Endothelial cell of umbilical vein (primary cell): ENCODE measurements around the gene SH3YL1. TPM values are rescaled to one million over a fixed set of nuclear protein-coding genes. Genes with fewer than 3 reads are reported as not detected.

Experiments used
- BruUV-seq: library from RNA; stranded (reverse); fragments of 400-500 nt; replicated peaks from 2 replicates; lab custom pipeline; 2021; lab: Mats Ljungman, UMichigan
- CTCF ChIA-PET: fragments of 300-600, 350-600 bp; sonication (Branson Sonifier 250); formaldehyde crosslinking; loops from one replicate; lab custom pipeline; 2021; ENCODE audit warnings: antibody characterized with exemption, inconsistent platforms; lab: Charles Lee
- POLR2A ChIA-PET: fragments of 300-600, 350-600 bp; sonication (Branson Sonifier 250); formaldehyde crosslinking; loops from one replicate; lab custom pipeline; 2021; ENCODE audit warnings: antibody characterized with exemption, inconsistent platforms; lab: Charles Lee
- DNase-seq: peaks from one replicate; pipeline ENCODE4 v3.0.0-alpha.2; 2011; ENCODE audit warnings: low read depth, low spot score
- FAIRE-seq: peaks from 2 replicates; lab custom pipeline; 2011; peaks lifted over from hg19 to GRCh38; lab: Jason Lieb, UNC
- H2AFZ ChIP-seq: 2 replicates; pipeline ENCODE4 v1.6.0; 2012; ENCODE audit warnings: low read depth, low read length, control low read depth, inconsistent platforms
- H3K27ac ChIP-seq: 2 replicates; pipeline ENCODE4 v1.5.1; 2011; ENCODE audit warnings: low read depth, mild to moderate bottlenecking, control low read depth, low read length, moderate library complexity; ENCODE audit not compliant: insufficient read depth
- H3K27me3 ChIP-seq, 2 experiments: 2 replicates each; pipeline versions ENCODE4 v1.6.0 to v1.6.1; 2011; ENCODE audit warnings: low read length in 2 of 2, mixed read lengths in 1 of 2; ENCODE audit not compliant: control insufficient read depth in 2 of 2, insufficient read depth in 2 of 2
- H3K36me3 ChIP-seq, 2 experiments: 2 replicates in 1 of 2; 3 replicates in 1 of 2; pipeline ENCODE4 v1.5.1; 2011; ENCODE audit warnings: low read length in 2 of 2, mild to moderate bottlenecking in 1 of 2, moderate library complexity in 1 of 2; ENCODE audit not compliant: control insufficient read depth in 2 of 2, insufficient read depth in 2 of 2; ENCODE audit errors: extremely low read depth in 1 of 2
- H3K4me1 ChIP-seq: 3 replicates; pipeline ENCODE4 v1.5.1; 2011; ENCODE audit warnings: mild to moderate bottlenecking, low read length; ENCODE audit not compliant: control insufficient read depth, insufficient read depth; ENCODE audit errors: extremely low read depth
- H3K4me2 ChIP-seq: 2 replicates; pipeline ENCODE4 v1.6.1; 2011; ENCODE audit warnings: low read length, control low read depth, mixed read lengths; ENCODE audit not compliant: insufficient read depth
- H3K4me3 ChIP-seq, 3 experiments: fragments of 200-600 bp in 1 of 3; sonication (generic), shearing (Covaris generic) in 1 of 3; replicated peaks in 1 of 3; 2 replicates each; pipeline ENCODE4 v1.5.1; 2011 to 2016; ENCODE audit warnings: control low read depth in 3 of 3, low read length in 3 of 3, mild to moderate bottlenecking in 2 of 3, inconsistent platforms in 1 of 3, low read depth in 1 of 3, moderate library complexity in 1 of 3; ENCODE audit not compliant: insufficient read depth in 1 of 3
- H3K79me2 ChIP-seq: 2 replicates; pipeline ENCODE4 v1.6.0; 2012; ENCODE audit warnings: low read length, inconsistent platforms; ENCODE audit not compliant: control insufficient read depth, insufficient read depth
- H3K9ac ChIP-seq: replicated peaks from 2 replicates; pipeline ENCODE3; 2011; ENCODE audit warnings: low read length, control low read depth; ENCODE audit not compliant: insufficient read depth; ENCODE audit errors: extremely low read depth
- H3K9me1 ChIP-seq: replicated peaks from 3 replicates; pipeline ENCODE4 v1.6.0; 2011; ENCODE audit warnings: mild to moderate bottlenecking, low read length; ENCODE audit not compliant: control insufficient read depth, insufficient read depth; ENCODE audit errors: extremely low read depth
- H3K9me3 ChIP-seq: replicated peaks from 2 replicates; pipeline ENCODE4 v1.5.1; 2012; ENCODE audit warnings: low read length, inconsistent platforms; ENCODE audit not compliant: control insufficient read depth, insufficient read depth
- H4K20me1 ChIP-seq: replicated peaks from 2 replicates; pipeline ENCODE3; 2011; ENCODE audit warnings: mild to moderate bottlenecking, low read length; ENCODE audit not compliant: control insufficient read depth, insufficient read depth; ENCODE audit errors: extremely low read depth
- EZH2 ChIP-seq: IDR thresholded peaks from 2 replicates; pipeline ENCODE4 v1.6.1; 2012; ENCODE audit warnings: borderline replicate concordance, low read depth, mild to moderate bottlenecking, moderate library complexity, low read length, inconsistent platforms; ENCODE audit not compliant: severe bottlenecking
- FOS ChIP-seq: IDR thresholded peaks from 2 replicates; pipeline ENCODE4 v1.6.1; 2011; ENCODE audit warnings: mild to moderate bottlenecking, low read length, moderate library complexity, borderline replicate concordance; ENCODE audit not compliant: insufficient read depth
- GATA2 ChIP-seq: IDR thresholded peaks from 2 replicates; pipeline ENCODE4 v1.7.0; 2011; ENCODE audit warnings: low read depth, mild to moderate bottlenecking, moderate library complexity, mixed read lengths, low read length; ENCODE audit not compliant: insufficient read length, insufficient read depth
- JUN ChIP-seq: IDR thresholded peaks from 2 replicates; pipeline ENCODE4 v1.6.1; 2011; ENCODE audit warnings: borderline replicate concordance, low read depth; ENCODE audit not compliant: insufficient read length, insufficient read depth
- MYC ChIP-seq: IDR thresholded peaks from one replicate; pipeline ENCODE4 v1.6.1; 2011; ENCODE audit warnings: mild to moderate bottlenecking, low read depth, low read length
- POLR2A ChIP-seq: IDR thresholded peaks from 2 replicates; pipeline ENCODE4 v1.6.1; 2012; ENCODE audit warnings: low read depth, mild to moderate bottlenecking, control low read depth, low read length
- POLR2AphosphoS5 ChIP-seq: IDR thresholded peaks from 2 replicates; pipeline ENCODE4 v1.6.1; 2012; ENCODE audit warnings: low read depth, mild to moderate bottlenecking, control low read depth, low read length, moderate library complexity; ENCODE audit not compliant: insufficient read depth
- dilution Hi-C: fragments of 300-500 bp; cut with MboI; formaldehyde crosslinking; loops from one replicate; pipeline ENCODE4 v1.15.0; 2019; ENCODE audit warnings: low sequenced_read_pairs; ENCODE audit not compliant: extremely low pct_ligation_motif_present
- intact Hi-C: fragments of 100-400 bp; cut with micrococcal nuclease; formaldehyde crosslinking; loops from one replicate; pipeline ENCODE4 v1.10.0; 2022
- polyA plus RNA-seq, 4 experiments: library from polyadenylated mRNA; depleted of rRNA in 3 of 4; stranded (reverse) in 3 of 4; unstranded in 1 of 4; fragments of >200 nt; gene quantifications; 2 replicates each; pipeline versions ENCODE4 v1.2.1 to v1.2.3, GENCODE V29; 2011 to 2012; ENCODE audit warnings: missing spikeins in 1 of 4
- total RNA-seq: library from RNA; stranded (reverse); gene quantifications from 2 replicates; pipeline ENCODE4 v1.2.3, GENCODE V29; 2021
- TF ChIP-seq, protein P1 (sequence below): IDR thresholded peaks from 2 replicates; pipeline ENCODE4 v1.6.1; 2011; ENCODE audit not compliant: insufficient read depth, insufficient read length
- TF ChIP-seq, protein P2 (sequence below), 2 donors: IDR thresholded peaks; 1 replicate in 1 of 2; 2 replicates in 1 of 2; pipeline ENCODE4 v1.5.1; 2011; ENCODE audit warnings: low read length in 2 of 2, mild to moderate bottlenecking in 2 of 2, moderate library complexity in 2 of 2, control low read depth in 1 of 2, inconsistent platforms in 1 of 2, low read depth in 1 of 2; ENCODE audit not compliant: insufficient read depth in 1 of 2; ENCODE audit errors: extremely low read depth in 1 of 2

Gene SH3YL1
- total and polyA plus RNA-seq, 2 donors (not counting 3 experiments of a cell fraction or from before 2014, with no cell fraction given) = 12.5 to 22.4 TPM

DNA sequence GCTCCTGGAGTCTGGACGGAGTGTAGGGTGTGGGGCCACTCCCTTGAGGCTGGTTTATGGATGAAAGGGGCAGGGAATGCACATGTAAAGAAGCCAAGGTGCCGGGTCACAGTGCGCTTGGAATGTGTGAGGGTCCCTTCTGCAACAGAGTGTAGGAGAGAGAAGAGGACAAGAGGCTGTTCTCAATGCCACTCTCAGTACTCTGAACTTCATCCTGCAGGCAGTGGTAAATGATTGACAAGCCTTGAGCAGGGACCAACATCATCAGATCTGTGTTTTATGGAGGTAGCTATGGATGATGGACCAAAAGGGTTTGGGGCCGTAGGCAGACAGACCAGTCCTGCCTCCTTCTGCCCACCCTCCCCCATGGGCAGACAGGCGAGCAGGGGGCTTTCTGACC lies 31.3 kb upstream of the SH3YL1 start:
- Histone ChIP-seq H3K4me2 (no peak overlapping the region), H3K27ac (no peak overlapping the region), H3K27me3 (peaks cover 3 to 5% of the 10 kb centered on the region in 2 experiments), H3K4me1 (no peaks in the 10 kb centered on the region), H3K9ac (no peak overlapping the region), H3K4me3 (no peak overlapping the region), H4K20me1 (no peaks in the 10 kb centered on the region), H2AFZ (no peak overlapping the region), H3K79me2 (no peaks in the 10 kb centered on the region), H3K9me1 (no peaks in the 10 kb centered on the region), H3K9me3 (no peaks in the 10 kb centered on the region), H3K36me3 (no peaks in the 10 kb centered on the region)
- TF ChIP-seq, protein P1, sequence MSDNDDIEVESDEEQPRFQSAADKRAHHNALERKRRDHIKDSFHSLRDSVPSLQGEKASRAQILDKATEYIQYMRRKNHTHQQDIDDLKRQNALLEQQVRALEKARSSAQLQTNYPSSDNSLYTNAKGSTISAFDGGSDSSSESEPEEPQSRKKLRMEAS = no peak
- TF ChIP-seq POLR2AphosphoS5 (no peak), JUN (no peak), FOS (no peak), MYC (no peak), GATA2 (no peak), EZH2 (no peak), POLR2A (no peak)
- TF ChIP-seq, protein P2, sequence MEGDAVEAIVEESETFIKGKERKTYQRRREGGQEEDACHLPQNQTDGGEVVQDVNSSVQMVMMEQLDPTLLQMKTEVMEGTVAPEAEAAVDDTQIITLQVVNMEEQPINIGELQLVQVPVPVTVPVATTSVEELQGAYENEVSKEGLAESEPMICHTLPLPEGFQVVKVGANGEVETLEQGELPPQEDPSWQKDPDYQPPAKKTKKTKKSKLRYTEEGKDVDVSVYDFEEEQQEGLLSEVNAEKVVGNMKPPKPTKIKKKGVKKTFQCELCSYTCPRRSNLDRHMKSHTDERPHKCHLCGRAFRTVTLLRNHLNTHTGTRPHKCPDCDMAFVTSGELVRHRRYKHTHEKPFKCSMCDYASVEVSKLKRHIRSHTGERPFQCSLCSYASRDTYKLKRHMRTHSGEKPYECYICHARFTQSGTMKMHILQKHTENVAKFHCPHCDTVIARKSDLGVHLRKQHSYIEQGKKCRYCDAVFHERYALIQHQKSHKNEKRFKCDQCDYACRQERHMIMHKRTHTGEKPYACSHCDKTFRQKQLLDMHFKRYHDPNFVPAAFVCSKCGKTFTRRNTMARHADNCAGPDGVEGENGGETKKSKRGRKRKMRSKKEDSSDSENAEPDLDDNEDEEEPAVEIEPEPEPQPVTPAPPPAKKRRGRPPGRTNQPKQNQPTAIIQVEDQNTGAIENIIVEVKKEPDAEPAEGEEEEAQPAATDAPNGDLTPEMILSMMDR (IDR thresholded peaks at IDR 0.05; ENCODE audit: extremely low read depth in 1 of 2, insufficient read depth in 1 of 2, low read depth in 1 of 2, low read length in 2 of 2) = no peak
- no peak for DNase-seq
- CTCF ChIA-PET = interaction anchor here (0.6 kb wide), 1 partner anchor 829 kb away, joined by 3 read pairs; no protein-coding TSS in a partner anchor
- FAIRE-seq = no peak
- BruUV-seq = no TSS peak
- dilution Hi-C loops = no loop called here
- POLR2A ChIA-PET = no interaction called here
- intact Hi-C loops = no loop called here
